Neutrophil (primary cell): ENCODE data around the gene WDR70.
"Not testable (repeated sequence)": the region's sequence is repeated elsewhere in the genome, so short reads cannot be mapped to it uniquely, and the experiment has no call there.

Source experiments
- H3K27ac ChIP-seq: fragments of 200-600 bp; sonication (generic); 2 replicates; pipeline ENCODE4 v1.5.1; 2016; ENCODE audit warnings: mild to moderate bottlenecking, moderate library complexity
- H3K27me3 ChIP-seq: fragments of 200-600 bp; sonication (generic); 2 replicates; pipeline ENCODE4 v1.6.0; 2016; ENCODE audit warnings: mild to moderate bottlenecking
- H3K36me3 ChIP-seq: fragments of 200-600 bp; sonication (generic); 2 replicates; pipeline ENCODE4 v1.5.1; 2017
- H3K4me1 ChIP-seq, 2 experiments: fragments of 200-600 bp in 1 of 2; sonication (generic) in 1 of 2; 1 replicate in 1 of 2; 2 replicates in 1 of 2; pipeline versions ENCODE4 v1.5.1 to v1.6.1; 2013 to 2016; ENCODE audit warnings: low read depth in 1 of 2, low read length in 1 of 2, mild to moderate bottlenecking in 1 of 2, moderate library complexity in 1 of 2; ENCODE audit not compliant: control insufficient read depth in 1 of 2, insufficient read depth in 1 of 2
- H3K4me3 ChIP-seq, 2 experiments: fragments of 200-600 bp in 1 of 2; sonication (generic) in 1 of 2; 1 replicate in 1 of 2; 2 replicates in 1 of 2; pipeline ENCODE4 v1.5.1; 2013 to 2016; ENCODE audit warnings: low read depth in 1 of 2, low read length in 1 of 2, mild to moderate bottlenecking in 1 of 2, moderate library complexity in 1 of 2
- H3K9me3 ChIP-seq: fragments of 200-600 bp; sonication (generic); 2 replicates; pipeline ENCODE4 v1.5.1; 2016
- CTCF ChIP-seq: fragments of 200-600 bp; sonication (generic); IDR thresholded peaks from 2 replicates; pipeline ENCODE4 v1.5.1; 2016; ENCODE audit warnings: antibody characterized with exemption

WDR70 gene

GRCh38 chr5:37501152-37501551 is 122.0 kb downstream of the WDR70 start:
- no peaks in the 10 kb centered on the region for H3K9me3 ChIP-seq
- no peak overlapping the region for H3K4me3 ChIP-seq
- no peaks in the 10 kb centered on the region for H3K36me3 ChIP-seq
- H3K27ac ChIP-seq = no peak overlapping the region
- H3K4me1 ChIP-seq = no peaks in the 10 kb centered on the region
- no peaks in the 10 kb centered on the region for H3K27me3 ChIP-seq
- no peak for TF ChIP-seq CTCF

GRCh38 chr5:37506241-37506640 is 127.1 kb downstream of the WDR70 start:
- no peaks in the 10 kb centered on the region for H3K4me1 ChIP-seq
- H3K9me3 ChIP-seq = no peaks in the 10 kb centered on the region
- no peak overlapping the region for H3K4me3 ChIP-seq
- no peaks in the 10 kb centered on the region for H3K36me3 ChIP-seq
- no peaks in the 10 kb centered on the region for H3K27me3 ChIP-seq
- TF ChIP-seq CTCF = no peak
- no peak overlapping the region for H3K27ac ChIP-seq

- no peaks in the 10 kb centered on the region for H3K36me3 ChIP-seq
- H3K4me3 ChIP-seq = no peak overlapping the region
- H3K27me3 ChIP-seq = no peaks in the 10 kb centered on the region
- TF ChIP-seq CTCF = no peak
- H3K9me3 ChIP-seq = no peaks in the 10 kb centered on the region
- no peaks in the 10 kb centered on the region for H3K4me1 ChIP-seq
- H3K27ac ChIP-seq = no peak overlapping the region
These were observed 127.6 kb downstream of the WDR70 start for GRCh38 chr5:37506722-37507121.

GRCh38 chr5:37511646-37512045 is 132.5 kb downstream of the WDR70 start:
- H3K36me3 ChIP-seq = peaks cover 3% of the 10 kb centered on the region
- no peaks in the 10 kb centered on the region for H3K9me3 ChIP-seq
- no peaks in the 10 kb centered on the region for H3K27me3 ChIP-seq
- no peak overlapping the region for H3K27ac ChIP-seq
- TF ChIP-seq CTCF = no peak
- no peaks in the 10 kb centered on the region for H3K4me1 ChIP-seq
- H3K4me3 ChIP-seq = no peak overlapping the region

GRCh38 chr5:37514946-37515345 is 135.8 kb downstream of the WDR70 start:
- peaks cover 6% of the 10 kb centered on the region for H3K9me3 ChIP-seq
- H3K27me3 ChIP-seq = no peaks in the 10 kb centered on the region
- no peak overlapping the region for H3K4me3 ChIP-seq
- no peak for TF ChIP-seq CTCF
- H3K4me1 ChIP-seq = no peaks in the 10 kb centered on the region
- H3K36me3 ChIP-seq = peaks cover 6% of the 10 kb centered on the region
- H3K27ac ChIP-seq = no peak overlapping the region

- Histone ChIP-seq H3K27me3 (no peaks in the 10 kb centered on the region), H3K9me3 (peaks cover 6% of the 10 kb centered on the region), H3K36me3 (peaks cover 6% of the 10 kb centered on the region), H3K27ac (no peak overlapping the region), H3K4me1 (no peaks in the 10 kb centered on the region), H3K4me3 (no peak overlapping the region)
- no peak for TF ChIP-seq CTCF
These were observed 138.6 kb downstream of the WDR70 start for GRCh38 chr5:37517686-37518085.

- H3K27ac ChIP-seq, H3K27me3 ChIP-seq, H3K4me1 ChIP-seq, H3K36me3 ChIP-seq, H3K9me3 ChIP-seq, H3K4me3 ChIP-seq: not testable (repeated sequence)
These were observed 139.2 kb downstream of the WDR70 start for GRCh38 chr5:37518356-37518755.
